Suprapubic skin (tissue), 4 donors: ENCODE measurements around the gene IQSEC3. TPM values are rescaled to one million over a fixed set of nuclear protein-coding genes. Genes with fewer than 3 reads are reported as not detected.

Source experiments
- DNase-seq, 2 donors: peaks; one replicate each; pipeline ENCODE4 v3.0.0-alpha.2; 2019; ENCODE audit warnings: low spot score in 2 of 2
- H3K27ac ChIP-seq: fragments of 200-600 bp; sonication (generic); one replicate; pipeline ENCODE4 v1.5.1; 2019
- H3K27me3 ChIP-seq: fragments of 200-600 bp; sonication (generic); one replicate; pipeline ENCODE4 v1.5.1; 2019
- H3K36me3 ChIP-seq: fragments of 200-600 bp; sonication (generic); one replicate; pipeline ENCODE4 v1.5.1; 2019
- H3K4me1 ChIP-seq: fragments of 200-600 bp; sonication (generic); one replicate; pipeline ENCODE4 v1.5.1; 2019
- H3K4me3 ChIP-seq: fragments of 200-600 bp; sonication (generic); one replicate; pipeline ENCODE4 v1.5.1; 2019; ENCODE audit warnings: mild to moderate bottlenecking
- H3K9me3 ChIP-seq: fragments of 200-600 bp; sonication (generic); one replicate; pipeline ENCODE4 v1.5.1; 2019
- EP300 ChIP-seq: sonication (generic); formaldehyde crosslinking; IDR thresholded peaks from one replicate; pipeline ENCODE4 v1.6.1; 2017; ENCODE audit warnings: antibody characterized with exemption
- POLR2A ChIP-seq, 2 donors: fragments of 450-650 bp; IDR thresholded peaks; one replicate each; pipeline ENCODE4 v1.6.1; 2017; ENCODE audit warnings: antibody characterized with exemption in 2 of 2, mild to moderate bottlenecking in 2 of 2, moderate library complexity in 2 of 2
- POLR2AphosphoS5 ChIP-seq, 3 donors: sonication (generic); formaldehyde crosslinking; IDR thresholded peaks; one replicate each; pipeline ENCODE4 v1.6.1; 2017; ENCODE audit warnings: antibody characterized with exemption in 3 of 3
- WGBS: methylation state at CpG from one replicate; pipeline ENCODE4 v1.1.5; 2018; 5-methylcytosine and 5-hydroxymethylcytosine counted together
- total RNA-seq, 4 donors: library from RNA; depleted of rRNA; stranded (reverse); fragments of >200 nt; gene quantifications; one replicate each; pipeline ENCODE4 v1.1.0, GENCODE V29; 2016
- TF ChIP-seq, protein P1 (sequence below), 2 donors: fragments of 200-600 bp in 1 of 2; fragments of 450-650 bp in 1 of 2; sonication (generic) in 1 of 2; IDR thresholded peaks; one replicate each; pipeline ENCODE4 v1.5.1; 2016 to 2019; ENCODE audit warnings: antibody characterized with exemption in 2 of 2, mild to moderate bottlenecking in 1 of 2, moderate library complexity in 1 of 2

Gene IQSEC3
- total RNA-seq, 4 donors from 2014 or later, result 0.18 to 0.21 TPM; not detected in 2

DNA sequence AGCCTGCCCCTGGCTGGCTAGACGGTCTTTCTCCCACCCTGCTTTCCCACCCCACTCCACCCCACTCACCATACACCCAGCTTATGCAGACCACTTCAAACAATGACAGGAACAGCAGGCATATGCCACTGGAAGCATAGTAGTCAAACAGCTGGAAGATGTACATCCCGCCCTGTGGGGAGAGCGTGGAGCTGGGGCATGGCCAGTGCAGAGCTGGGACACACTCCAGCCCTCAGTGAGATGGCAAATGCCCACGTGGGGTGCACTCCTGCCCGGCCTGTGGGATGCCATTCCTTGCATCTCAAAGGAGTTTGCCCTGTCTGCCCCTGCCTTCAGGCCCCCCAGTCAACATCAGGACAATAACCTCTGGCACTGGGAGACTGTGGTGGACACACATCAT, 128.6 kb downstream of the IQSEC3 start:
- no peak for DNase-seq
- no peaks in the 10 kb centered on the region for H3K36me3 ChIP-seq
- H3K9me3 ChIP-seq, result no peaks in the 10 kb centered on the region
- 100% methylated on average over 1 of the region's 5 CpGs for WGBS
- H3K27ac ChIP-seq, result no peak overlapping the region
- H3K4me1 ChIP-seq, result peaks cover 3% of the 10 kb centered on the region
- peaks cover 48% of the 10 kb centered on the region for H3K27me3 ChIP-seq
- no peak for TF ChIP-seq POLR2A (IDR thresholded peaks at IDR 0.05)
- no peak for TF ChIP-seq POLR2AphosphoS5 (IDR thresholded peaks at IDR 0.05)
- TF ChIP-seq, protein P1, sequence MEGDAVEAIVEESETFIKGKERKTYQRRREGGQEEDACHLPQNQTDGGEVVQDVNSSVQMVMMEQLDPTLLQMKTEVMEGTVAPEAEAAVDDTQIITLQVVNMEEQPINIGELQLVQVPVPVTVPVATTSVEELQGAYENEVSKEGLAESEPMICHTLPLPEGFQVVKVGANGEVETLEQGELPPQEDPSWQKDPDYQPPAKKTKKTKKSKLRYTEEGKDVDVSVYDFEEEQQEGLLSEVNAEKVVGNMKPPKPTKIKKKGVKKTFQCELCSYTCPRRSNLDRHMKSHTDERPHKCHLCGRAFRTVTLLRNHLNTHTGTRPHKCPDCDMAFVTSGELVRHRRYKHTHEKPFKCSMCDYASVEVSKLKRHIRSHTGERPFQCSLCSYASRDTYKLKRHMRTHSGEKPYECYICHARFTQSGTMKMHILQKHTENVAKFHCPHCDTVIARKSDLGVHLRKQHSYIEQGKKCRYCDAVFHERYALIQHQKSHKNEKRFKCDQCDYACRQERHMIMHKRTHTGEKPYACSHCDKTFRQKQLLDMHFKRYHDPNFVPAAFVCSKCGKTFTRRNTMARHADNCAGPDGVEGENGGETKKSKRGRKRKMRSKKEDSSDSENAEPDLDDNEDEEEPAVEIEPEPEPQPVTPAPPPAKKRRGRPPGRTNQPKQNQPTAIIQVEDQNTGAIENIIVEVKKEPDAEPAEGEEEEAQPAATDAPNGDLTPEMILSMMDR (IDR thresholded peaks at IDR 0.05), result no peak
- TF ChIP-seq EP300, result no peak
- H3K4me3 ChIP-seq, result no peak overlapping the region

- WGBS, result 73% methylated on average over 3 of the region's 15 CpGs
Measured at GRCh38 chr12:195951-196350, 129.4 kb downstream of the IQSEC3 start.

GRCh38 chr12:196436-196835, 129.9 kb downstream of the IQSEC3 start:
- Histone ChIP-seq H3K9me3 (no peaks in the 10 kb centered on the region), H3K36me3 (no peaks in the 10 kb centered on the region), H3K4me1 (peaks cover 3% of the 10 kb centered on the region), H3K4me3 (no peak overlapping the region), H3K27me3 (peaks cover 46% of the 10 kb centered on the region), H3K27ac (no peak overlapping the region)
- TF ChIP-seq POLR2AphosphoS5 (IDR thresholded peaks at IDR 0.05) (no peak), POLR2A (IDR thresholded peaks at IDR 0.05) (no peak), EP300 (no peak)
- TF ChIP-seq, protein P1 (IDR thresholded peaks at IDR 0.05), result no peak
- 74% methylated on average over 4 of the region's 4 CpGs for WGBS
- no peak for DNase-seq

More at GRCh38 chr12:195951-196350, 129.4 kb downstream of the IQSEC3 start:
- Histone ChIP-seq H3K36me3 (no peaks in the 10 kb centered on the region), H3K9me3 (no peaks in the 10 kb centered on the region), H3K27me3 (peaks cover 47% of the 10 kb centered on the region), H3K4me3 (no peak overlapping the region), H3K27ac (no peak overlapping the region), H3K4me1 (peaks cover 3% of the 10 kb centered on the region)
- DNase-seq, result no peak
- TF ChIP-seq EP300 (no peak), POLR2A (IDR thresholded peaks at IDR 0.05) (no peak), POLR2AphosphoS5 (IDR thresholded peaks at IDR 0.05) (no peak)
- TF ChIP-seq, protein P1 (IDR thresholded peaks at IDR 0.05), result no peak

DNA sequence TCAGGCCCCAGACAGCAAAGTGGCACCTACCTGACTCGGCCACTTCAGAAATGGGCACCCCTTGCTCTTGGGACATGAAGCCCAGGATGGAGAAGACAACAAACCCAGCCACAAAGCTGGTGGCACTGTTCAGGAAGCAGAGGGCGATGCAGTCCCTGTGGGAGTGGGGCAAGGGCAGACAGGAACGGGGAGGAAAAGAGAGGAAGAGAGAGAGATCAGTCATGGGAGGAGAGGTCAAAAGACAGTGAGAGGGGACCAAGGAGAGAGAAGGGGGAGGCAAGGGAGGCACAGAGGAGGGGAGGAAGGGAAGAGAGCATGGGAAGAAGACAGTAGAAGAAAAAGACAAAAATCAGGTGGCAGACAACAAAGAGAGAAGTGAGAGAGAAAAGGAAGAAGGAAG, 130.8 kb downstream of the IQSEC3 start:
- WGBS, result 93% methylated on average over 3 of the region's 3 CpGs
- no peak for TF ChIP-seq POLR2AphosphoS5 (IDR thresholded peaks at IDR 0.05)
- TF ChIP-seq, protein P1 (IDR thresholded peaks at IDR 0.05), result no peak
- TF ChIP-seq EP300, result no peak
- TF ChIP-seq POLR2A (IDR thresholded peaks at IDR 0.05), result no peak
- peaks cover 53% of the 10 kb centered on the region for H3K27me3 ChIP-seq

DNA sequence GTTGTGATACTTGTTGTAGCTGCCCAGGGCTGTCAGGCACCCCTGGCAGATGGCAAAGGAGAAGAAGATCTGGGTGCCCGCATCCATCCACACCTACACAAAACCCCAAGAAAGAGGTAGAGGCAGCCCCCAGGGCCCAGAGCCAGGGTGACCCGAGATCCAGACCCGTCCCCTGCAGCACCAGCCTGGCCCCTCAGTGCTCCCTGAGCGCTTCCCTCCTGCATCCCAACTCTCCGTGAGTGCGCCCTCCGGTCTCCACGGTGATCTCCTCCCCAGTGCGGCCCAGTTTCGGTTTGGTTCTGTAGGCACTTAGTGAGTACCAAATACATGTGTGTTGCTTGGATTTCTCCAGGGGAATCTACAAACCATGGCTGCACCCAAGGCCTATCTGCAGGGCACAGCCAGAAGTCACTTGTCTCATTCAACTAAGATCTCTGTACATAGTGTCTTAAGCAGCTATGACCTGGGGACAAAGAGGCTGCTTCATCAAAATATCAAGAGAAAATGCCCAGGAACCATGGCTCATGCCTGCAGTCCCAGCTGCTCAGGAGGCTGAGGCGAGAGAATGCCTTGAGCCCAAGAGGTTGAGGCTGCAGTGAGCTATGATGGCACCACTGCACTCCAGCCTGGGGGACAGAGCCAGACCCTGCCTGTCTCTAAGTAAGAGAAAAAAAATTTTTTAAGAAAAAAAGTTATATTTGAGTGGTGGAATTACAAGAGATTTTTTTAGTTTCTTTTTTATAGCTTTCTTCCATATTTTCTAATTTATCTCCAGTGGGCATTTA, 131.5 kb downstream of the IQSEC3 start:
- H3K27me3 ChIP-seq, result peaks cover 49% of the 10 kb centered on the region
- no peak for DNase-seq
- H3K9me3 ChIP-seq, result no peaks in the 10 kb centered on the region
- no peak overlapping the region for H3K4me3 ChIP-seq
- no peaks in the 10 kb centered on the region for H3K36me3 ChIP-seq
- H3K27ac ChIP-seq, result no peak overlapping the region
- WGBS, result 96% methylated on average over 11 of the region's 11 CpGs
- no peak for TF ChIP-seq POLR2A (IDR thresholded peaks at IDR 0.05)
- TF ChIP-seq EP300, result no peak
- TF ChIP-seq, protein P1 (IDR thresholded peaks at IDR 0.05), result no peak
- no peak for TF ChIP-seq POLR2AphosphoS5 (IDR thresholded peaks at IDR 0.05)
- peaks cover 4% of the 10 kb centered on the region for H3K4me1 ChIP-seq

More for the DNA sequence above, 130.8 kb downstream of the IQSEC3 start:
- Histone ChIP-seq H3K9me3 (no peaks in the 10 kb centered on the region), H3K36me3 (no peaks in the 10 kb centered on the region), H3K4me1 (peaks cover 3% of the 10 kb centered on the region), H3K4me3 (no peak overlapping the region), H3K27ac (no peak overlapping the region)
- DNase-seq, result no peak
